H1 (cell line): ENCODE results near the gene PLB1. TPM values are rescaled to one million over a fixed set of nuclear protein-coding genes. Genes with fewer than 3 reads are reported as not detected.

Experiments used
- CTCF ChIA-PET: fragments of 300-600 bp; sonication (Branson Sonifier 250); formaldehyde crosslinking; loops from one replicate; lab custom pipeline; 2021; ENCODE audit not compliant: partially characterized antibody; lab: Charles Lee
- POLR2A ChIA-PET: fragments of 300-600 bp; sonication (Branson Sonifier 250); formaldehyde crosslinking; loops from one replicate; lab custom pipeline; 2021; ENCODE audit warnings: inconsistent platforms; ENCODE audit not compliant: partially characterized antibody; lab: Charles Lee
- DNase-seq, 2 experiments: peaks; one replicate each; pipeline versions ENCODE4 v3.0.0 to v3.0.0-alpha.2; 2010 to 2022; ENCODE audit warnings: low spot score in 2 of 2, low read depth in 1 of 2, mixed read lengths in 1 of 2
- FAIRE-seq: peaks from 2 replicates; lab custom pipeline; 2011; peaks lifted over from hg19 to GRCh38; lab: Jason Lieb, UNC
- H2AFZ ChIP-seq: 2 replicates; pipeline ENCODE4 v1.8.1; 2012; ENCODE audit warnings: low read length, inconsistent platforms
- H2AK5ac ChIP-seq: 2 replicates; pipeline ENCODE4 v1.6.1; 2013; ENCODE audit warnings: low read depth, low read length
- H2BK120ac ChIP-seq: replicated peaks from 2 replicates; pipeline ENCODE3; 2013; ENCODE audit warnings: low read depth, low read length, inconsistent platforms
- H2BK12ac ChIP-seq: 2 replicates; pipeline ENCODE4 v1.6.1; 2013; ENCODE audit warnings: low read depth, low read length
- H2BK15ac ChIP-seq: 2 replicates; pipeline ENCODE4 v1.6.1; 2013; ENCODE audit warnings: low read length
- H2BK20ac ChIP-seq: 2 replicates; pipeline ENCODE4 v1.6.1; 2013; ENCODE audit warnings: low read length
- H2BK5ac ChIP-seq: 2 replicates; pipeline ENCODE4 v1.6.1; 2013; ENCODE audit warnings: low read depth, low read length
- H3K14ac ChIP-seq: 2 replicates; pipeline ENCODE4 v1.6.1; 2013; ENCODE audit warnings: inconsistent platforms; ENCODE audit not compliant: insufficient read length
- H3K18ac ChIP-seq: 2 replicates; pipeline ENCODE4 v1.6.1; 2013; ENCODE audit warnings: low read length; ENCODE audit errors: extremely low read depth
- H3K23ac ChIP-seq: 2 replicates; pipeline ENCODE4 v1.6.1; 2013; ENCODE audit warnings: inconsistent platforms; ENCODE audit not compliant: insufficient read length
- H3K23me2 ChIP-seq: 2 replicates; pipeline ENCODE4 v1.6.1; 2013; ENCODE audit warnings: low read depth, low read length
- H3K27ac ChIP-seq: 2 replicates; pipeline ENCODE4 v1.6.1; 2011; ENCODE audit warnings: low read depth, low read length, inconsistent platforms
- H3K27me3 ChIP-seq, 4 experiments: replicated peaks in 1 of 4; 1 replicate in 1 of 4; 2 replicates in 3 of 4; pipeline versions ENCODE4 v1.6.1 to v1.8.1; 2011 to 2013; ENCODE audit warnings: low read length in 3 of 4, mild to moderate bottlenecking in 3 of 4, inconsistent platforms in 2 of 4, mixed read lengths in 2 of 4, moderate library complexity in 1 of 4; ENCODE audit not compliant: control insufficient read depth in 3 of 4, insufficient read depth in 3 of 4; ENCODE audit errors: extremely low read depth in 1 of 4
- H3K36me3 ChIP-seq, 4 experiments: 2 replicates each; pipeline versions ENCODE4 v1.6.1 to v1.8.1; 2011 to 2013; ENCODE audit warnings: mild to moderate bottlenecking in 4 of 4, low read length in 3 of 4, moderate library complexity in 2 of 4, control low read depth in 1 of 4, inconsistent platforms in 1 of 4; ENCODE audit not compliant: insufficient read depth in 4 of 4, control insufficient read depth in 2 of 4
- H3K4ac ChIP-seq: replicated peaks from 2 replicates; pipeline ENCODE3; 2013; ENCODE audit warnings: low read length, low read depth, mixed read lengths, inconsistent platforms; ENCODE audit not compliant: insufficient read length
- H3K4me1 ChIP-seq, 4 experiments: replicated peaks in 1 of 4; 1 replicate in 1 of 4; 2 replicates in 3 of 4; pipeline versions ENCODE4 v1.6.1 to v1.8.1; 2011 to 2013; ENCODE audit warnings: low read length in 3 of 4, inconsistent platforms in 2 of 4, mixed read lengths in 1 of 4; ENCODE audit not compliant: insufficient read depth in 4 of 4, control insufficient read depth in 3 of 4
- H3K4me2 ChIP-seq, 2 experiments: 2 replicates each; pipeline versions ENCODE4 v1.6.1 to v1.8.1; 2011 to 2013; ENCODE audit warnings: low read depth in 2 of 2, low read length in 2 of 2, control low read depth in 1 of 2, inconsistent platforms in 1 of 2, mild to moderate bottlenecking in 1 of 2; ENCODE audit not compliant: insufficient read depth in 1 of 2
- H3K4me3 ChIP-seq, 4 experiments: fragments of 200-600, 300-600 bp in 1 of 4; sonication (generic), shearing (Covaris generic), sonication (Bioruptor Twin) in 1 of 4; 2 replicates each; pipeline versions ENCODE4 v1.5.1 to v1.8.1; 2011 to 2016; ENCODE audit warnings: low read length in 4 of 4, low read depth in 3 of 4, control low read depth in 2 of 4, inconsistent platforms in 2 of 4, mild to moderate bottlenecking in 2 of 4, mixed read lengths in 1 of 4, moderate library complexity in 1 of 4; ENCODE audit not compliant: insufficient read depth in 2 of 4; ENCODE audit errors: extremely low read depth in 1 of 4
- H3K56ac ChIP-seq: replicated peaks from 2 replicates; pipeline ENCODE3; 2013; ENCODE audit warnings: low read depth, mild to moderate bottlenecking, mixed read lengths, low read length, inconsistent platforms; ENCODE audit not compliant: insufficient read length
- H3K79me1 ChIP-seq: 2 replicates; pipeline ENCODE4 v1.6.1; 2013; ENCODE audit warnings: low read depth, low read length, control low read depth
- H3K79me2 ChIP-seq, 2 experiments: 2 replicates each; pipeline versions ENCODE4 v1.6.1 to v1.8.1; 2012 to 2013; ENCODE audit warnings: low read length in 2 of 2, mild to moderate bottlenecking in 2 of 2, inconsistent platforms in 1 of 2; ENCODE audit not compliant: insufficient read depth in 2 of 2, control insufficient read depth in 1 of 2
- H3K9ac ChIP-seq, 4 experiments: replicated peaks in 1 of 4; 1 replicate in 1 of 4; 2 replicates in 3 of 4; pipeline versions ENCODE4 v1.6.1 to v1.8.1; 2011 to 2013; ENCODE audit warnings: low read depth in 3 of 4, low read length in 3 of 4, control low read depth in 2 of 4, mild to moderate bottlenecking in 2 of 4, moderate library complexity in 2 of 4, inconsistent platforms in 1 of 4; ENCODE audit errors: extremely low read depth in 1 of 4
- H3K9me3 ChIP-seq, 2 experiments: 2 replicates each; pipeline versions ENCODE4 v1.6.1 to v1.8.1; 2012 to 2013; ENCODE audit warnings: mild to moderate bottlenecking in 2 of 2, moderate library complexity in 2 of 2, control low read depth in 1 of 2, inconsistent platforms in 1 of 2, low read depth in 1 of 2, low read length in 1 of 2, mixed read lengths in 1 of 2; ENCODE audit not compliant: insufficient read depth in 2 of 2
- H4K20me1 ChIP-seq, 2 experiments: replicated peaks in 1 of 2; 2 replicates each; pipeline versions ENCODE3 to v1.8.1; 2011 to 2013; ENCODE audit warnings: inconsistent platforms in 2 of 2, low read length in 2 of 2, mild to moderate bottlenecking in 1 of 2; ENCODE audit not compliant: insufficient read depth in 2 of 2, control insufficient read depth in 1 of 2
- H4K5ac ChIP-seq: 2 replicates; pipeline ENCODE4 v1.6.1; 2013; ENCODE audit warnings: low read length, low read depth, mixed read lengths, inconsistent platforms; ENCODE audit not compliant: insufficient read length
- H4K8ac ChIP-seq: 2 replicates; pipeline ENCODE4 v1.8.0; 2013; ENCODE audit warnings: mild to moderate bottlenecking, moderate library complexity, low read length, inconsistent platforms; ENCODE audit not compliant: insufficient read depth; ENCODE audit errors: extremely low read depth
- H4K91ac ChIP-seq: replicated peaks from 2 replicates; pipeline ENCODE3; 2013; ENCODE audit warnings: low read length, mixed read lengths, inconsistent platforms; ENCODE audit not compliant: insufficient read length
- CHD1 ChIP-seq: IDR thresholded peaks from 2 replicates; pipeline ENCODE4 v1.6.1; 2012; ENCODE audit warnings: low read depth, low read length, improper control_type of control experiment
- MAX ChIP-seq: IDR thresholded peaks from 2 replicates; pipeline ENCODE4 v1.6.1; 2012; ENCODE audit warnings: inconsistent platforms
- POLR2A ChIP-seq, 2 experiments: IDR thresholded peaks; 1 replicate in 1 of 2; 2 replicates in 1 of 2; pipeline ENCODE4 v1.6.1; 2011; ENCODE audit warnings: low read depth in 2 of 2, low read length in 2 of 2, mild to moderate bottlenecking in 2 of 2; ENCODE audit errors: control extremely low read depth in 1 of 2
- POU5F1 ChIP-seq: IDR thresholded peaks from 2 replicates; pipeline ENCODE4 v1.6.1; 2011; ENCODE audit warnings: low read depth, mild to moderate bottlenecking, low read length, moderate library complexity
- RFX5 ChIP-seq: IDR thresholded peaks from 2 replicates; pipeline ENCODE4 v1.6.1; 2011; ENCODE audit warnings: low read depth, low read length, improper control_type of control experiment, borderline replicate concordance
- RXRA ChIP-seq: IDR thresholded peaks from 2 replicates; pipeline ENCODE4 v1.6.1; 2011; ENCODE audit warnings: low read depth, mild to moderate bottlenecking, low read length, moderate library complexity; ENCODE audit not compliant: insufficient read depth
- SAP30 ChIP-seq: fragments of 300-600 bp; sonication (generic); IDR thresholded peaks from 2 replicates; pipeline ENCODE4 v1.7.1; 2012; ENCODE audit warnings: low read length, moderate library complexity, mild to moderate bottlenecking, inconsistent platforms; ENCODE audit not compliant: insufficient read depth, insufficient replicate concordance
- SP4 ChIP-seq: IDR thresholded peaks from 2 replicates; pipeline ENCODE4 v1.6.1; 2012; ENCODE audit warnings: low read length, inconsistent platforms
- SUZ12 ChIP-seq: fragments of 200-600 bp; sonication (generic); IDR thresholded peaks from 2 replicates; pipeline ENCODE4 v1.6.1; 2012; ENCODE audit warnings: mild to moderate bottlenecking, inconsistent platforms, low read length, moderate library complexity, mixed read lengths
- TAF1 ChIP-seq: IDR thresholded peaks from 2 replicates; pipeline ENCODE4 v1.6.1; 2011; ENCODE audit warnings: mild to moderate bottlenecking, low read depth, low read length
- TCF12 ChIP-seq: IDR thresholded peaks from 2 replicates; pipeline ENCODE4 v1.6.1; 2011; ENCODE audit warnings: low read depth, mild to moderate bottlenecking, low read length
- YY1 ChIP-seq: IDR thresholded peaks from 2 replicates; pipeline ENCODE4 v1.6.1; 2011; ENCODE audit warnings: low read depth, mild to moderate bottlenecking, low read length
- WGBS, 2 experiments: shearing (Covaris generic) in 1 of 2; methylation state at CpG; one replicate each; pipeline versions ENCODE4 v1.1.6 to v1.1.7; 2013 to 2015; ENCODE audit warnings: low lambda C conversion rate in 2 of 2, mixed read lengths in 2 of 2, inconsistent platforms in 1 of 2, low coverage in 1 of 2, missing lambda C conversion rate in 1 of 2; ENCODE audit not compliant: insufficient replicate concordance in 2 of 2, insufficient coverage in 1 of 2, insufficient read length in 1 of 2; ENCODE audit errors: extremely low coverage in 1 of 2, missing lambda C conversion rate in 1 of 2; 5-methylcytosine and 5-hydroxymethylcytosine counted together
- polyA plus RNA-seq, 7 experiments: library from polyadenylated mRNA; depleted of rRNA in 3 of 7; stranded (reverse) in 5 of 7; unstranded in 2 of 7; fragments of >200 nt in 5 of 7; fragments of 200-250 nt in 2 of 7; gene quantifications; 1 replicate in 5 of 7; 2 replicates in 1 of 7; 4 replicates in 1 of 7; pipeline versions ENCODE4 v1.2.1 to v1.2.3, GENCODE V29; 2011 to 2013; ENCODE audit warnings: missing spikeins in 2 of 7, mixed read lengths in 2 of 7
- total RNA-seq: library from RNA; stranded (reverse); fragmentation: NEBNext Ultra II Directional; extraction: Animal tissue kit (Norgen Biotek cat#: 25700); gene quantifications from 2 replicates; pipeline ENCODE4 v1.2.1, GENCODE V29; 2021
- TF ChIP-seq, protein P1 (sequence below): IDR thresholded peaks from 2 replicates; pipeline ENCODE4 v1.6.1; 2012; ENCODE audit warnings: low read length, inconsistent platforms

PLB1 gene
- total and polyA plus RNA-seq, 2 of the 8 experiments (the other 6 are each of a cell fraction or from before 2014, with no cell fraction given), result 0.20 to 0.36 TPM

DNA sequence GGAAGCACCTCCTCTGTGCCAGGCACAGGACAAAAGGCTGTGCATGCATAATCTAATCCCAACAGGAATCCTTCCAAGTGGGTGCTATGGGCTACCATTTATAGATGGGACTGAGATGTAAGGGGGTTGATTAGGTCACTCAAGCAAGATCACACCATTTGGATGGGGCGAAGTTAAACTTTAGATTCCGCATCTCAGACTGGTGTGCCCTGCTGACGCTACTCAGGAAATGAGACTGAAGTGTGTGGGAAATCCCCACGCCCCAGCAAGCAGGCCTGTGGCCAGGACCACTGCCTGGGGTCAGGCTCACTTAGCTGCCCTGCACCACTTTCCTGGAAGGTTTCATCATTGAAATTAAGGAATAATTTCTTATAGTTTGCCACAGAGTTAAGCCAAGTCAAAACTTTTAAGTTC, 185.3 kb downstream of the PLB1 start:
- Histone ChIP-seq H3K23me2 (no peaks in the 10 kb centered on the region), H3K36me3 (no peaks in the 10 kb centered on the region), H2BK120ac (no peak overlapping the region), H3K79me2 (no peaks in the 10 kb centered on the region), H2BK5ac (no peak overlapping the region), H3K4me2 (peak overlapping the region in 1 of 2 experiments; percentile 7; a peak in 1 of 4 replicates), H4K5ac (no peak overlapping the region), H3K27ac (no peak overlapping the region), H4K20me1 (no peaks in the 10 kb centered on the region), H3K56ac (no peak overlapping the region), H3K14ac (no peak overlapping the region), H3K18ac (no peak overlapping the region), H2BK15ac (no peak overlapping the region), H4K8ac (no peak overlapping the region), H4K91ac (no peak overlapping the region), H3K9me3 (no peaks in the 10 kb centered on the region), H3K79me1 (no peaks in the 10 kb centered on the region), H3K9ac (no peak overlapping the region), H2AK5ac (no peak overlapping the region), H3K27me3 (no peaks in the 10 kb centered on the region), H3K23ac (no peak overlapping the region), H2AFZ (peak overlapping the region; percentile 18; the same call in 1 of the 2 replicates), H3K4me1 (peaks cover 10 to 15% (median 13%) of the 10 kb centered on the region in 4 experiments), H3K4ac (no peak overlapping the region), H3K4me3 (no peak overlapping the region), H2BK20ac (no peak overlapping the region), H2BK12ac (no peak overlapping the region)
- FAIRE-seq, result no peak
- 73% methylated on average over 4 of the region's 4 CpGs; no CpG with 5 or more reads in 1 of the 2 experiments for WGBS, 2 experiments
- DNase-seq, result no peak
- CTCF ChIA-PET, result interaction anchor here (1.3 kb wide), 2 partner anchors 9 to 86 kb away, joined by 3 to 4 read pairs; no protein-coding TSS in a partner anchor
- POLR2A ChIA-PET, result interaction anchor here (0.6 to 0.8 kb wide), 2 partner anchors 56 to 70 kb away, joined by 3 to 4 read pairs; partner anchors contain the start of gene PPP1CB
- TF ChIP-seq POU5F1 (no peak), SP4 (no peak), MAX (no peak), SUZ12 (no peak), RFX5 (no peak), TAF1 (no peak), RXRA (no peak), YY1 (no peak), CHD1 (no peak), TCF12 (no peak), POLR2A (IDR thresholded peaks at IDR 0.05; ENCODE audit: control extremely low read depth in 1 of 2, low read depth in 2 of 2, low read length in 2 of 2) (no peak), SAP30 (no peak)
- TF ChIP-seq, protein P1, sequence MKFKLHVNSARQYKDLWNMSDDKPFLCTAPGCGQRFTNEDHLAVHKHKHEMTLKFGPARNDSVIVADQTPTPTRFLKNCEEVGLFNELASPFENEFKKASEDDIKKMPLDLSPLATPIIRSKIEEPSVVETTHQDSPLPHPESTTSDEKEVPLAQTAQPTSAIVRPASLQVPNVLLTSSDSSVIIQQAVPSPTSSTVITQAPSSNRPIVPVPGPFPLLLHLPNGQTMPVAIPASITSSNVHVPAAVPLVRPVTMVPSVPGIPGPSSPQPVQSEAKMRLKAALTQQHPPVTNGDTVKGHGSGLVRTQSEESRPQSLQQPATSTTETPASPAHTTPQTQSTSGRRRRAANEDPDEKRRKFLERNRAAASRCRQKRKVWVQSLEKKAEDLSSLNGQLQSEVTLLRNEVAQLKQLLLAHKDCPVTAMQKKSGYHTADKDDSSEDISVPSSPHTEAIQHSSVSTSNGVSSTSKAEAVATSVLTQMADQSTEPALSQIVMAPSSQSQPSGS, result no peak
